Endothelial cell of umbilical vein (primary cell): ENCODE data around the gene HEMGN. TPM values are rescaled to one million over a fixed set of nuclear protein-coding genes. Genes with fewer than 3 reads are reported as not detected.

Experiments
- BruUV-seq: library from RNA; stranded (reverse); fragments of 400-500 nt; replicated peaks from 2 replicates; lab custom pipeline; 2021; lab: Mats Ljungman, UMichigan
- CTCF ChIA-PET: fragments of 300-600, 350-600 bp; sonication (Branson Sonifier 250); formaldehyde crosslinking; loops from one replicate; lab custom pipeline; 2021; ENCODE audit warnings: antibody characterized with exemption, inconsistent platforms; lab: Charles Lee
- POLR2A ChIA-PET: fragments of 300-600, 350-600 bp; sonication (Branson Sonifier 250); formaldehyde crosslinking; loops from one replicate; lab custom pipeline; 2021; ENCODE audit warnings: antibody characterized with exemption, inconsistent platforms; lab: Charles Lee
- DNase-seq: peaks from one replicate; pipeline ENCODE4 v3.0.0-alpha.2; 2011; ENCODE audit warnings: low read depth, low spot score
- FAIRE-seq: peaks from 2 replicates; lab custom pipeline; 2011; peaks lifted over from hg19 to GRCh38; lab: Jason Lieb, UNC
- H2AFZ ChIP-seq: 2 replicates; pipeline ENCODE4 v1.6.0; 2012; ENCODE audit warnings: low read depth, low read length, control low read depth, inconsistent platforms
- H3K27ac ChIP-seq: 2 replicates; pipeline ENCODE4 v1.5.1; 2011; ENCODE audit warnings: low read depth, mild to moderate bottlenecking, control low read depth, low read length, moderate library complexity; ENCODE audit not compliant: insufficient read depth
- H3K27me3 ChIP-seq, 2 experiments: 2 replicates each; pipeline versions ENCODE4 v1.6.0 to v1.6.1; 2011; ENCODE audit warnings: low read length in 2 of 2, mixed read lengths in 1 of 2; ENCODE audit not compliant: control insufficient read depth in 2 of 2, insufficient read depth in 2 of 2
- H3K36me3 ChIP-seq, 2 experiments: 2 replicates in 1 of 2; 3 replicates in 1 of 2; pipeline ENCODE4 v1.5.1; 2011; ENCODE audit warnings: low read length in 2 of 2, mild to moderate bottlenecking in 1 of 2, moderate library complexity in 1 of 2; ENCODE audit not compliant: control insufficient read depth in 2 of 2, insufficient read depth in 2 of 2; ENCODE audit errors: extremely low read depth in 1 of 2
- H3K4me1 ChIP-seq: 3 replicates; pipeline ENCODE4 v1.5.1; 2011; ENCODE audit warnings: mild to moderate bottlenecking, low read length; ENCODE audit not compliant: control insufficient read depth, insufficient read depth; ENCODE audit errors: extremely low read depth
- H3K4me2 ChIP-seq: 2 replicates; pipeline ENCODE4 v1.6.1; 2011; ENCODE audit warnings: low read length, control low read depth, mixed read lengths; ENCODE audit not compliant: insufficient read depth
- H3K4me3 ChIP-seq, 3 experiments: fragments of 200-600 bp in 1 of 3; sonication (generic), shearing (Covaris generic) in 1 of 3; replicated peaks in 1 of 3; 2 replicates each; pipeline ENCODE4 v1.5.1; 2011 to 2016; ENCODE audit warnings: control low read depth in 3 of 3, low read length in 3 of 3, mild to moderate bottlenecking in 2 of 3, inconsistent platforms in 1 of 3, low read depth in 1 of 3, moderate library complexity in 1 of 3; ENCODE audit not compliant: insufficient read depth in 1 of 3
- H3K79me2 ChIP-seq: 2 replicates; pipeline ENCODE4 v1.6.0; 2012; ENCODE audit warnings: low read length, inconsistent platforms; ENCODE audit not compliant: control insufficient read depth, insufficient read depth
- H3K9ac ChIP-seq: replicated peaks from 2 replicates; pipeline ENCODE3; 2011; ENCODE audit warnings: low read length, control low read depth; ENCODE audit not compliant: insufficient read depth; ENCODE audit errors: extremely low read depth
- H3K9me1 ChIP-seq: replicated peaks from 3 replicates; pipeline ENCODE4 v1.6.0; 2011; ENCODE audit warnings: mild to moderate bottlenecking, low read length; ENCODE audit not compliant: control insufficient read depth, insufficient read depth; ENCODE audit errors: extremely low read depth
- H3K9me3 ChIP-seq: replicated peaks from 2 replicates; pipeline ENCODE4 v1.5.1; 2012; ENCODE audit warnings: low read length, inconsistent platforms; ENCODE audit not compliant: control insufficient read depth, insufficient read depth
- H4K20me1 ChIP-seq: replicated peaks from 2 replicates; pipeline ENCODE3; 2011; ENCODE audit warnings: mild to moderate bottlenecking, low read length; ENCODE audit not compliant: control insufficient read depth, insufficient read depth; ENCODE audit errors: extremely low read depth
- EZH2 ChIP-seq: IDR thresholded peaks from 2 replicates; pipeline ENCODE4 v1.6.1; 2012; ENCODE audit warnings: borderline replicate concordance, low read depth, mild to moderate bottlenecking, moderate library complexity, low read length, inconsistent platforms; ENCODE audit not compliant: severe bottlenecking
- FOS ChIP-seq: IDR thresholded peaks from 2 replicates; pipeline ENCODE4 v1.6.1; 2011; ENCODE audit warnings: mild to moderate bottlenecking, low read length, moderate library complexity, borderline replicate concordance; ENCODE audit not compliant: insufficient read depth
- GATA2 ChIP-seq: IDR thresholded peaks from 2 replicates; pipeline ENCODE4 v1.7.0; 2011; ENCODE audit warnings: low read depth, mild to moderate bottlenecking, moderate library complexity, mixed read lengths, low read length; ENCODE audit not compliant: insufficient read length, insufficient read depth
- JUN ChIP-seq: IDR thresholded peaks from 2 replicates; pipeline ENCODE4 v1.6.1; 2011; ENCODE audit warnings: borderline replicate concordance, low read depth; ENCODE audit not compliant: insufficient read length, insufficient read depth
- MAX ChIP-seq: IDR thresholded peaks from 2 replicates; pipeline ENCODE4 v1.6.1; 2011; ENCODE audit not compliant: insufficient read depth, insufficient read length
- MYC ChIP-seq: IDR thresholded peaks from one replicate; pipeline ENCODE4 v1.6.1; 2011; ENCODE audit warnings: mild to moderate bottlenecking, low read depth, low read length
- POLR2A ChIP-seq: IDR thresholded peaks from 2 replicates; pipeline ENCODE4 v1.6.1; 2012; ENCODE audit warnings: low read depth, mild to moderate bottlenecking, control low read depth, low read length
- POLR2AphosphoS5 ChIP-seq: IDR thresholded peaks from 2 replicates; pipeline ENCODE4 v1.6.1; 2012; ENCODE audit warnings: low read depth, mild to moderate bottlenecking, control low read depth, low read length, moderate library complexity; ENCODE audit not compliant: insufficient read depth
- dilution Hi-C: fragments of 300-500 bp; cut with MboI; formaldehyde crosslinking; loops from one replicate; pipeline ENCODE4 v1.15.0; 2019; ENCODE audit warnings: low sequenced_read_pairs; ENCODE audit not compliant: extremely low pct_ligation_motif_present
- intact Hi-C: fragments of 100-400 bp; cut with micrococcal nuclease; formaldehyde crosslinking; loops from one replicate; pipeline ENCODE4 v1.10.0; 2022
- polyA plus RNA-seq, 4 experiments: library from polyadenylated mRNA; depleted of rRNA in 3 of 4; stranded (reverse) in 3 of 4; unstranded in 1 of 4; fragments of >200 nt; gene quantifications; 2 replicates each; pipeline versions ENCODE4 v1.2.1 to v1.2.3, GENCODE V29; 2011 to 2012; ENCODE audit warnings: missing spikeins in 1 of 4
- total RNA-seq: library from RNA; stranded (reverse); gene quantifications from 2 replicates; pipeline ENCODE4 v1.2.3, GENCODE V29; 2021
- TF ChIP-seq, protein P1 (sequence below), 2 donors: IDR thresholded peaks; 1 replicate in 1 of 2; 2 replicates in 1 of 2; pipeline ENCODE4 v1.5.1; 2011; ENCODE audit warnings: low read length in 2 of 2, mild to moderate bottlenecking in 2 of 2, moderate library complexity in 2 of 2, control low read depth in 1 of 2, inconsistent platforms in 1 of 2, low read depth in 1 of 2; ENCODE audit not compliant: insufficient read depth in 1 of 2; ENCODE audit errors: extremely low read depth in 1 of 2

Gene HEMGN
- total and polyA plus RNA-seq, 2 donors (not counting 3 experiments of a cell fraction or from before 2014, with no cell fraction given), result not detected

DNA sequence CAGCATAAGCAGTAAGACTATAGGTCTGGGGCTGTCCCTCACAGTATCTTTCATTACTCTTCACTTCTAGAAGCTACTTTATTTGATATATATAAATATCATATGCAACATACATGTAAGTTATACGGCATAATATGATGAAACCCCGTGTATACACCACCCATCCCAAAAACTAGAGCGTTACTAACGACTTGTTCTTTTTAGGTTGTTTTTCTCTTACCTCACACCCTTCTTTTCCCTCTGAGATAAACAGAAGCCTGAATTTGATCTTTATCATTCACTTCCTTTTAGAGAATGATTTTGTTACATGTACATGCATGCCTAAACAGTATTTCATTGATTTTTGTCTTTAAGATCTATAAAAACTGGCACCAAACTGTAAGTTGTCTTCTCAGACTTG, 19.4 kb downstream of the HEMGN start:
- H3K9ac ChIP-seq, result no peak overlapping the region
- dilution Hi-C loops (no loop called here), intact Hi-C loops (no loop called here)
- ChIA-PET CTCF (no interaction called here), POLR2A (no interaction called here)
- H3K36me3 ChIP-seq, result no peaks in the 10 kb centered on the region
- FAIRE-seq (no peak), DNase-seq (no peak)
- no peak overlapping the region for H3K4me3 ChIP-seq
- H3K9me1 ChIP-seq, result no peaks in the 10 kb centered on the region
- no peak overlapping the region for H3K27ac ChIP-seq
- no peak for TF ChIP-seq GATA2
- TF ChIP-seq POLR2AphosphoS5, result no peak
- TF ChIP-seq FOS, result no peak
- TF ChIP-seq MAX, result no peak
- TF ChIP-seq, protein P1, sequence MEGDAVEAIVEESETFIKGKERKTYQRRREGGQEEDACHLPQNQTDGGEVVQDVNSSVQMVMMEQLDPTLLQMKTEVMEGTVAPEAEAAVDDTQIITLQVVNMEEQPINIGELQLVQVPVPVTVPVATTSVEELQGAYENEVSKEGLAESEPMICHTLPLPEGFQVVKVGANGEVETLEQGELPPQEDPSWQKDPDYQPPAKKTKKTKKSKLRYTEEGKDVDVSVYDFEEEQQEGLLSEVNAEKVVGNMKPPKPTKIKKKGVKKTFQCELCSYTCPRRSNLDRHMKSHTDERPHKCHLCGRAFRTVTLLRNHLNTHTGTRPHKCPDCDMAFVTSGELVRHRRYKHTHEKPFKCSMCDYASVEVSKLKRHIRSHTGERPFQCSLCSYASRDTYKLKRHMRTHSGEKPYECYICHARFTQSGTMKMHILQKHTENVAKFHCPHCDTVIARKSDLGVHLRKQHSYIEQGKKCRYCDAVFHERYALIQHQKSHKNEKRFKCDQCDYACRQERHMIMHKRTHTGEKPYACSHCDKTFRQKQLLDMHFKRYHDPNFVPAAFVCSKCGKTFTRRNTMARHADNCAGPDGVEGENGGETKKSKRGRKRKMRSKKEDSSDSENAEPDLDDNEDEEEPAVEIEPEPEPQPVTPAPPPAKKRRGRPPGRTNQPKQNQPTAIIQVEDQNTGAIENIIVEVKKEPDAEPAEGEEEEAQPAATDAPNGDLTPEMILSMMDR (IDR thresholded peaks at IDR 0.05; ENCODE audit: extremely low read depth in 1 of 2, insufficient read depth in 1 of 2, low read depth in 1 of 2, low read length in 2 of 2), result no peak
- no peak for TF ChIP-seq JUN
- TF ChIP-seq EZH2, result no peak
- no peak for TF ChIP-seq POLR2A
- TF ChIP-seq MYC, result no peak
- no peaks in the 10 kb centered on the region for H3K9me3 ChIP-seq
- no peaks in the 10 kb centered on the region for H3K27me3 ChIP-seq
- H4K20me1 ChIP-seq, result no peaks in the 10 kb centered on the region
- H3K4me1 ChIP-seq, result peaks cover 11% of the 10 kb centered on the region
- H3K79me2 ChIP-seq, result no peaks in the 10 kb centered on the region
- no peak overlapping the region for H3K4me2 ChIP-seq
- no TSS peak for BruUV-seq
- H2AFZ ChIP-seq, result no peak overlapping the region
